AML-193 (cell line): ENCODE measurements around the gene VWA2.

Experiments
- DNase-seq, 2 experiments: peaks; one replicate each; lab custom pipeline; 2025; lab: John Stamatoyannopoulos, UW

Gene VWA2

DNA sequence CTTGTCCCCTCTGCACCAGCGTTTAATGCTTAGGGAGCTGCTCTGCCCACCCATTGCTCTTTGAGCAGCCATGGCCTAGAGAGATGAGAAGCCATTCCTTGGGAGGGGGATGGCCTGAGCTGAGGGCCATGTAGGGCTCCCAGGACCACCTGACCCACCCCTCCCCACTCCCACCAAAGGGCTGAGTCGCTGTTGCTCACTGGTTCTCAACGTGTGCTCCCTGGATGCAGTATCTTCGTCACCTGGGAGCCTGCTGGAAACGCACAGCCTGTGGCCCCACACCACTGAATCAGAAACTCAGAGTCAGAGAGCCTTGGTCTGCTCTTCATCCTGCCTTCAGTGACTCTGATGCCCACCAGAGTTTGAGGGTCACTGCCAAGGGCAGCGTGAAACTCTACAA lies 37.0 kb downstream of the VWA2 start:
- no peak for DNase-seq

DNA sequence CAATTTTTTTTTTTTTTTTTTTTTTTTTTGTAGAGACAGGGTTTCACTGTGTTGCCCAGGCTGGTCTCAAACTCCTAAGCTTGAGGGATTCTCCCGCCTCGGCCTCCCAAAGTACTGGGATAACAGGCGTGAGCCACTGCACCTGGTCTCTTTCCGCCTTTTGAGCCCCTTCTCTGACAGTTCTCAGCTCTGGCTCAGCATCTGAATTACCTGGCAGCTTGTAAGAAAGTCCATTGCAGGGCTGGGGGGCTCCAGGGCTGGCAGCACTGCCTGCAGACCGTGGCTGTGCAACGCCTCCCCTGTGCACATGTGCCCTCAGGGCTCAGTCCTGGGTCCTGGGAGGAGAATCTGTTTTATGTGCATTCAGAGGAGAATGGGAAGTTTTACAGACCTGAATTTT lies 37.6 kb downstream of the VWA2 start:
- no peak for DNase-seq

DNA sequence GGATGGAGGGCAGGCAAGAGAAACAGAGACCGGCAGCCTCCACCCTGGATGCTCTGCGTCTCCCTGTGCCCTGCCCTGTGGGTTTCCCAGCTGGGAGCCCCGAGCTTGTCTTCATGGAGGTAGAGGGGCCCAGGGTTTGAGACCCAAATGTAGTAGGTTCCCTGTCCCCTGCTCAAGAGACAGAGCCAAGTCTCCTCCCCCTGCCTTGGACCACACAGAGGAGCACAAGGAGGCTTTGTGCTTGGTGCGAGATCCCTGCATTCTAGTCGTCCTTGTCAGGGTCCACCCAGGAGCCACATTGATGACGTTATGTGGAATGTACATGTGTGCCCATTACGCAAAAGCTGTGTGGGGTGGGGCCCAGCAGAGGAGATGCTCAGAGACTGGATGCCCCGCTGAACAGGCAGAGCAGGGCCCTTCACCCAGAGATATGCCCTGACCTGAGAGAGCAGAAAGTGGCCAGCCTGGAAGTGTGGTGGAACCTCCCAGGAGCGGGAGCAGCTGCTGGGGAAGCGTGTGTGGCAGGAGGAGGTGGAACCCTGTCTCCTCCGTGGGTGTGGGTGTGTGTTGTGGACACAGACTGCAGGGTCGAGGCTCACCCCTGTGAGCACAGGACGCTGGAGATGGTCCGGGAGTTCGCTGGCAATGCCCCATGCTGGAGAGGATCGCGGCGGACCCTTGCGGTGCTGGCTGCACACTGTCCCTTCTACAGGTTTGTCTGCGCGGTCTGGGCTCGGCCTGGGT lies 39.3 kb downstream of the VWA2 start:
- DNase-seq = no peak

DNA sequence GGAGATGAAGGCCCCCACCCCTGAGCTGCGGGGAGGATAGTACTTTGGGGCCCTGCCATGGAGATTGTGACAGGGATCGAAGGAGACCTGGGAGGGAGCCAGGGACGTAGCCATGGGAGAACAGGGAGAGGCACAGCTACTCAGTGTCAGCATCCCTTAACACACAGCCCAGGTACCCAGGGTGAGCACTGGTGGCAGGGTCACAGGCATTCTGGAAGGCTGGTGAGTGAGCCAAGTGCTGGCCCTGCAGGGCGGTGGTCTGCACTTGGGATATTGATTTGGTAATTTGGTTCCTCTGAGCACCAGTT lies 39.8 kb downstream of the VWA2 start:
- no peak for DNase-seq

DNA sequence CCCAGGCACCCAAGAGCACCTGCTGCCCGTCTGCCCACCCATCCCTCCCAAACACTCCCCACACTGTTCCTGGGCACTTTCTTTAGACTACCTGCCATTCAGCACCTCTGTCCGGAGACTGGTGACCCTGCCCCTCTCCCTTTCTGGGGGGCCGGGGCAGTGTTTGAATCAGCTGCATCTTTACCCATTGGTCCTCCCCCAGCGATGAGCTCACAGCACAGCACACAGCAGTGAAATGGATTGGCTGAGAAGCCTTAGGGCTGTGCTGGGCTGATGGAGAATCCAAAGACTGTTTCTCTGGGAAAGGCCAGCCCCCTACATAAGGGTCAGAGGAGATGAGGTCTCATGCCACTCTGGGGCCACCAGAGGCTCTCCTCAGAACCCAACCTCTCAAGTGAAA lies 40.2 kb downstream of the VWA2 start:
- no peak for DNase-seq

DNA sequence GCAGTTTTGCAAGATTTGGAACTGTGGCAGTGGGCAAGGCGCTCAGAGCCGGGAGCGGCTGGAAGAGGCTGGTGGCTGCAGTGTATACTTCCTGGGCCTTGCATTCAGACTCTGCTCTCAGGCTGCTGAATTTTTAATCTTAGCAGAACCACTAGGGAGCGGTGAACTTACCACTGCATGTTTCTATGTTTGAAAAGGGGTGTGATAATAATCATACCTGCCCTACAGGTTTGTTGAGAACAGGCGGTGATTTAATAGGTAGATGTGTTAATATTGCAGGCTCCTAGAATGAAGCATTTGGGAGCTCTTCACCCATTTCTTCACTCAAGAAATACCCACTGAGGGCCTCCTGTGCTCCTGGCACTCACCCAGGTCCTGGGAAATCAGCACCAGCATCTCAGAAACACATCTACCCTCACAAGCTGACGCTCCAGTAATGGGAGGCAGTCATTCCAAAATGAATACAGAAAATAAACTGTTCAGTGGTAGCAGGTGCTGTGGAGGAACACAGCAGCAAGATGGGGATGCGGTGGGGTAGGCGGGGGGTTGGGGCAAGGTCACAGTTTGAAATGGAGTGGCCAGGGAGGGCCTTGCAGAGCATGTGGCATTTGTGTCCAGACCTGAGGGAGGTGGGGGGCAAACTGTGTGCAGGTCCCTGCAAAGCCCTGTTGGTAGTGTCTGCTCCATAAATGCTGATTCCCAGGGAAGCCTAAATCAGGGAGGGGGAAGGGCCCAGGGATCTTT lies 41.0 kb downstream of the VWA2 start:
- DNase-seq = no peak

DNA sequence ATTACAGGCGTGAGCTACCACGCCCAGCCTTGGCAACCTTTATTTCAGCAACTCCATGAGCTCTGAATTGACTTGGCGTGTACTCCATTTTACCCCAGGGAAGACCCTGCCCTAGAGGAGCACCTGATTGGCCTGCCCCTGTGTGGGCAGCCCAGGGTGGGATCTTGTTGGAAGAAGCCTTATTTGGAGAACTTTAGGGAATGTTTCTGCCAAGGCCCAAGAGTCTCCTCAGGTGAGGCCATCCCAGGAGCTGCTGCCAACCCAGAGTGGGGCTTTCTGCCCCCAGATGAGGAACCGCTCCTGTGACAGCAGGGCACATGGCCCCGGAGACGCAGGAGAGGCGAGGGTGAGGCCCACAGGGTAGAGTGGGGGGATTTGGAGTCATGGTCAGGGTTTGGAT lies 42.0 kb downstream of the VWA2 start:
- DNase-seq = no peak

DNA sequence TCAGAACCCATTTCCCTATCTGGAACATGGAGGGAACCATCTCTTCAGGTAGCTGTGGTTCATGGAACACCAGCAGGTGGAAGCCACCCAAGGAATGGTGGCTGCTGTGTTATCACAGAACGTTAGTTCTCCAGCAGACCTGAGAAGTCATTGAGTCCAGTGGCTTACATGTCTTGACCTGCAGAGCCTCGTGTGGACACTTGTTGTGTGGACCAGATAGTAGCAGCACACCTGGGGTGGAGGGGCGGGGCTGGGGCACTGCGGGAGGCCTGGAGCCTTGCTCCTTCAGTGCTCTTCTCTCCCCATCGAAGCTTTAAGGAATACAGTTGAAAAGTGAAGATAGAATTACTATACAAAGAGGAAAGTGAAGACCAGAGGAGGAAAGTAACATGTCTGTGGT lies 42.4 kb downstream of the VWA2 start:
- DNase-seq = no peak

DNA sequence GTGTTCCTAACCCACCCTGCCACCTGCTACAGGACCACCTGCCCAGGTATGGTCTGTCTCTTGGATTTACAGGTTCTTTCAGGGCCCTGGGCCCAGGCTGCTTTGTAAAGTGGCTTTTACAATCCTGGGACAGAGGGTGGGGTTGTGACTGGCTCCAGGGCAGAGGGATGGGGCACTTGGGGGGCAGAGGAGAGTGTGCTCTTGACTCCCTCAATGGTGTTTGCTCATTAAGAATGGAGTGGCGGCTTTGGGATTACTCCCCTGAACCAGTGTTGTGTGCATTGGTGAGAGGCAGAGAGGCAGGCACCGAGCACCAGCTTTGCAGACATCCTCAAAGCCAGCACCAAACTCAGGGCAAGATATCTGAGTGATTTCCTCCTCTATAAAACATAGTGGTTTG lies 43.5 kb downstream of the VWA2 start:
- no peak for DNase-seq

DNA sequence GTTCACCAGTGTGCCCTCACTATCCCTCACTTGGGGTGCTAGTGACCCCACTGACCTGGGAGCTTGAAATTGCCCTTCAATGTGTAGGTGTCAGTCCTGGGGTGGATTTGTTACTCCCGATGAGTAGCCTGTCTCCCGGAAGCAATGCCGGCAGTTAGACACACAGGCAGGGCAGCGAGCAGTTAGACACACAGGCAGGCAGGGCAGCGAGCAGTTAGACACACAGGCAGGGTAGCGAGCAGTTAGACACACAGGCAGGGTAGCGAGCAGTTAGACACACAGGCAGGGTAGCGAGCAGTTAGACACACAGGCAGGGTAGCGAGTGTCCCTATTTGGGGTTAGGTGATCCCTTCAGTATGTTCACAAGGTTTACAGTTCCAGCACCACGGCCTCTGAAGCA lies 44.0 kb downstream of the VWA2 start:
- no peak for DNase-seq

DNA sequence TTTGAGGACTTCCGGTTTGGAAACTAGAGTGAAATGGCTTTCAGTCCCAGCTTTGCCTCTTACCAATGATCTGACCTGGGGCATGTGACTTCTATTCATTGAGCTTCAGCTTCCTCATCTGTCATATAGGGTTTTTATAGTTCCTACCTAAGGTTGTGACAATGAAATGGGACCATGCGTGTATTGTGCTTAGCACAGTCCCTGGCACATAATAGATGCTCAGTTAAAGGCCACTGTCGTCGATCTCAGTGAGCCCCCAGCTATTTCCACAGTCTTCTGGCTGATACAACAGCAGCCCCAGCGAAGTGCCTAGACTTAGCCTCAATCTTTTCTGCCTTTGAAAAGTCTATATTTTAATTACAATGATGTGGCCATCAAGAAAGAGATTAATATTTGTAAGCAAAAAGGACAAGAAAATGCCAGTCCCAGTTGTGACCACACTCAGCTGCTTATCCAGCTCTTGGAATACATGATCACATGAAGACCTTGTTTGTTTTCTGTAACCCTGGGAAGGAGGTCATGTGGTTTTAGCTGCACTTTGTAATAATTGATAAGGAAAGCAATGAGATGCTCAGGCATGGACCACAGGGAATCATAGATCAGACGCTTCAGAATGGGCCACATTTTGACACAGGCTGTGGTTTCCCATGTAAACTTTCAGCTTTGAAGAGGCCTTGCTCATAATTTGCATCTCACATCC lies 44.6 kb downstream of the VWA2 start:
- no peak for DNase-seq

DNA sequence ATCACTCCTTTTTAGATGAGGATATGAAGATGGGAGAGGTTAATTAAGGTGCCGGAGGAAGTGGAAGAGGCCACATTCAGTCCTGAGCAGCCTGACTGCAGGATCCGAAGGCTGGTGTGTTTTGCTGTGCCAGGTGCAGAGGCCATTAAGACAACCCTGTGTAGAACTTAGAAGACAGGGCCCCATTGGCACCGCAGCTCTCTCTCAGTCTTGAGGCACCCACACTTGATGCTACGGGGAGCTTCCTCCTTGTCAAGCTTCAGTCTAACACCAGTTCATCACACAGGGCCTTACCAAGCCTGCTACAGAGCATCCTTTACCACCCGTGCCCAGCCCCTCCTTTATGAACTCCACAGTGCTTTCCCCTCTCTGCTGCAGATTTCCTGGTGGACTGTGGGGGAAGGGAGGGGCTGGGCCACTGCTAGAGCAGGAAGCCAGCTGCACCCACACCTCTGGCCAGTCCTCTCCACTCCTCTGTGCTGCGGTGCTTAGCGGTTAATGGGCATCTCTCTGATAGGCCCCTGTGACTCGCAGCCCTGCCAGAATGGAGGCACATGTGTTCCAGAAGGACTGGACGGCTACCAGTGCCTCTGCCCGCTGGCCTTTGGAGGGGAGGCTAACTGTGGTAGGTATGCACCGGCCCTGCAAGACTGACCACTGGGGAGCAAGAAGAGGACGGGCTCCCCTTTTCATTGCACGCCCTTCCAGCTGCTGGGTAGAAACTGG lies 45.5 kb downstream of the VWA2 start:
- DNase-seq = no peak

DNA sequence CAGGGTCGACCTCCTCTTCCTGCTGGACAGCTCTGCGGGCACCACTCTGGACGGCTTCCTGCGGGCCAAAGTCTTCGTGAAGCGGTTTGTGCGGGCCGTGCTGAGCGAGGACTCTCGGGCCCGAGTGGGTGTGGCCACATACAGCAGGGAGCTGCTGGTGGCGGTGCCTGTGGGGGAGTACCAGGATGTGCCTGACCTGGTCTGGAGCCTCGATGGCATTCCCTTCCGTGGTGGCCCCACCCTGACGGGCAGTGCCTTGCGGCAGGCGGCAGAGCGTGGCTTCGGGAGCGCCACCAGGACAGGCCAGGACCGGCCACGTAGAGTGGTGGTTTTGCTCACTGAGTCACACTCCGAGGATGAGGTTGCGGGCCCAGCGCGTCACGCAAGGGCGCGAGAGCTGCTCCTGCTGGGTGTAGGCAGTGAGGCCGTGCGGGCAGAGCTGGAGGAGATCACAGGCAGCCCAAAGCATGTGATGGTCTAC lies 46.9 kb downstream of the VWA2 start:
- DNase-seq = no peak

DNA sequence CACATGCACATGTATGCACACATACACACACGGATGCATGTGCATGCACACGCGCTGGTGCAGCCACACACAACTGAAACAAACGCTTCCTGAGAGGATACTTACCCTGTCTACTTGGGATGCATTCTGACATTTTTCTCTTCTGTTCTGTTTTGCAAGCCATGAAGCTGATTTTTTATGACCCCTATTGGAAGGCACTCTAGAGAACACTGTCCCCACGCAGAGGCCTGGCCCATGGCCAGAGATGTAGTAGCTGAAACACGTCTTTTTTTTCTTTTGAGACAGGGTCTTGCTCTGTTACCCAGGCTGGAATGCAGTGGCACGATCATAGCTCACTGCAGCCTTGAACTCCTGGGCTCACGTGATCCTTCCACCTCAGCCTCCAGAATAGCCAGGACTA lies 47.9 kb downstream of the VWA2 start:
- no peak for DNase-seq

DNA sequence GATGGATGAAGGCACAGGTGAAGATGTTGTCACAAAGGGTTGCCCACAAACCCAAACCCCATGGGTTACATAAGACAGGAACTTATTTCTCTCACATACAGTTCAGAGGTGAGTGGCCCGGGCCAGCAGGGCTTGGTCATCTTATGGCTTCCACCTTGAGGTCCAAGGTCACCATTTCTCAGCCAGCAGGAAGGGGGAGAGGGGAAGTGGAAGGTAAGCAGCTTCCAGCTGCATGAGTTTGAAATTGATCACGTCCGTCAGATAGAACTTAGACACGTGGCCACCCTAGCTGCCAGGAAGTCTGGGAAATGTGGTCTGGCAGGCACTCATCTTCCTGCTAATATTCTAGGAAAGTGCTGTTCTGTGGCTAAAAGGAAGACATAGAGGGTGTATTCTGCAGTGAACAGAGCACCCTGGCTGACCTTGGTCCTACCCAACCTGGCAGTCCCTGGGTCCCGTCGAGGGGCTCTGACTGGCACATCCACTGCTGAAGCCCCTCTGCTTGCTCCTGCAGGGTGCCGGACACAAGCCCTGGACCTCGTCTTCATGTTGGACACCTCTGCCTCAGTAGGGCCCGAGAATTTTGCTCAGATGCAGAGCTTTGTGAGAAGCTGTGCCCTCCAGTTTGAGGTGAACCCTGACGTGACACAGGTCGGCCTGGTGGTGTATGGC lies 49.5 kb downstream of the VWA2 start:
- DNase-seq = no peak

DNA sequence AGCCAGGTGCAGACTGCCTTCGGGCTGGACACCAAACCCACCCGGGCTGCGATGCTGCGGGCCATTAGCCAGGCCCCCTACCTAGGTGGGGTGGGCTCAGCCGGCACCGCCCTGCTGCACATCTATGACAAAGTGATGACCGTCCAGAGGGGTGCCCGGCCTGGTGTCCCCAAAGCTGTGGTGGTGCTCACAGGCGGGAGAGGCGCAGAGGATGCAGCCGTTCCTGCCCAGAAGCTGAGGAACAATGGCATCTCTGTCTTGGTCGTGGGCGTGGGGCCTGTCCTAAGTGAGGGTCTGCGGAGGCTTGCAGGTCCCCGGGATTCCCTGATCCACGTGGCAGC lies 50.0 kb downstream of the VWA2 start:
- no peak for DNase-seq

DNA sequence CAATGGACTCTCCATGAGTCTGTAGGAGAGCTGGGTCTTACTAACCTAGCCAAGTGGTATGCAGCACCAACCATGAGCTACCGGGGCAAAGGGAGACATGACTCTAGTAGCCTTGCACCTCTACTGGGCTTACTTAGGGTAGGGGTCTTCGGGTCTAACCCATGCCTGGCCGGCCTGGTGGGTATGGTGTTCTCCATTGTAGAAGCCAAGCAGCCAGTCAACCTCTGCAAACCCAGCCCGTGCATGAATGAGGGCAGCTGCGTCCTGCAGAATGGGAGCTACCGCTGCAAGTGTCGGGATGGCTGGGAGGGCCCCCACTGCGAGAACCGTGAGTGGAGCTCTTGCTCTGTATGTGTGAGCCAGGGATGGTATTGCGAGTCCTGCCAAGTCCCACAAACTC lies 51.0 kb downstream of the VWA2 start:
- DNase-seq = no peak

DNA sequence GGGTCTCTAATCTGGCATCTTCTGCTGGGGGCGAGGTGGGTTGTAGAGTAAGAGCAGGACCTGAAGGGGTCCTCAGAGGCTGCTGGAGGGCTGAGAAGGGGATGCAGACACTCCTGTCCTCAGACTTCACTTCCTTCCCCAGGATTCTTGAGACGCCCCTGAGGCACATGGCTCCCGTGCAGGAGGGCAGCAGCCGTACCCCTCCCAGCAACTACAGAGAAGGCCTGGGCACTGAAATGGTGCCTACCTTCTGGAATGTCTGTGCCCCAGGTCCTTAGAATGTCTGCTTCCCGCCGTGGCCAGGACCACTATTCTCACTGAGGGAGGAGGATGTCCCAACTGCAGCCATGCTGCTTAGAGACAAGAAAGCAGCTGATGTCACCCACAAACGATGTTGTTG lies 52.0 kb downstream of the VWA2 start:
- DNase-seq = no peak

DNA sequence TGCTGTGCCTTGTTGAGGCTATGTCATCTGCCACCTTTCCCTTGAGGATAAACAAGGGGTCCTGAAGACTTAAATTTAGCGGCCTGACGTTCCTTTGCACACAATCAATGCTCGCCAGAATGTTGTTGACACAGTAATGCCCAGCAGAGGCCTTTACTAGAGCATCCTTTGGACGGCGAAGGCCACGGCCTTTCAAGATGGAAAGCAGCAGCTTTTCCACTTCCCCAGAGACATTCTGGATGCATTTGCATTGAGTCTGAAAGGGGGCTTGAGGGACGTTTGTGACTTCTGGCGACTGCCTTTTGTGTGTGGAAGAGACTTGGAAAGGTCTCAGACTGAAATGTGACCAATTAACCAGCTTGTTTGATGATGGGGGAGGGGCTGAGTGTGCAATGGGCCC lies 52.5 kb downstream of the VWA2 start:
- no peak for DNase-seq

DNA sequence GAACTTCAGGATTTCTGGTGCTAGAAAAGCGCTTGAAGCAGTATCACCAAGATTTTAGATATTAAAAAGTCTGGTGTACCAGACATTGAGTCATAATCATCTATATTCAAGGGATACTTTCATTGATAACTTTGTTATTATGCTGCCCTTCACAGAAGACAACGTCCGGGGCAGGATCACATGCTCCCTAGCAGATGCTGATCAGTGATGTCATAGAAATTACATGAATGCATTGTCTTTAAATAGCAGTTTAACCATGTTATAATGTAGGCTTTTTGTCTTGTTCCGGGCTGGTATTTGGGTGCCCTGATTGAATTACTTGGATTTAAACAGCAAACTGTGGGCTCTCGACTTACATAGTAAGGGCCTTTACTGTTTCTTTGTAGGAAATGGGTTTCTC lies 54.0 kb downstream of the VWA2 start:
- DNase-seq = no peak

DNA sequence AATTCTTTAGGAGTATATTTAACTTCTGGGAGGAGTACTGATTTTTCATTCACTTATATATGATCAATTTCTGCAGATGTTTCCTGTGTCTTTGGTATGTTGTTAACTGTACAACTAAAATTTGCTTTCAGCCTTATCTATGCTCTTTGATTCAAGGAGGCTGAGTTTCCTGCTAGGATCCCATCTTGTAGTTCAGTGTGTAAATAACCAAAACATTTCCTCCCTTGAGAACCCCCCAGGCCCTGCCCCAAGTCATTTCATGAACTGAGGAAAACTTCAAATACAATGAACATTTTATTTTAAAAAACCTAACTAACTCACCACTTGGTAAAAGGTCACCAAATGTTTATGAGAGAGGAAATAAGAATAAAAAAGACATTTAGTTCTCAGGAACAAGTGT lies 55.5 kb downstream of the VWA2 start:
- DNase-seq = no peak

DNA sequence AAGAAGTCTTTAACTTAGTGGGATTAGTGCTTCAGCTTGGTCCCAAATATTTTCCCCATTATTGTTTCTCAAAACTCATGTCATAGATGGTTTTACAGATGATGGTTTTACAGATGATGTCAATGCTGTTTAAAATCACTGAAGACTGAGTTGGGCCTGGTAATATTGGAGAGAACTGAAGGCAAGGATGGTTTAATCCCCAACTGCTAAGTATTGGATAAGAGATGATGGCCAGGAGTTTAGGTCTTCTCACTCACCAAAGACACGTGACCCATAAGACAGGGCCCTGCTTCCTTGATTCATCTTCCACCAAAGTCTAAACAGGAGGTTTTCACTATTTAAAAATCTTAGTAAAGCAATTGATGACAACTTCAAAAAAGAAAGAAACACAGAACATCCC lies 56.3 kb downstream of the VWA2 start:
- DNase-seq = no peak
